NCI-H2227 treated with DMSO at 0.1 percent for 48 hours (cell line): ENCODE measurements around the gene ASAP3.

Source experiments
- DNase-seq: peaks from one replicate; lab custom pipeline; 2025; lab: John Stamatoyannopoulos, UW

Gene ASAP3

GRCh38 chr1:23423415-23424292 lies 60.3 kb downstream of the ASAP3 start:
- no peak for DNase-seq

DNA sequence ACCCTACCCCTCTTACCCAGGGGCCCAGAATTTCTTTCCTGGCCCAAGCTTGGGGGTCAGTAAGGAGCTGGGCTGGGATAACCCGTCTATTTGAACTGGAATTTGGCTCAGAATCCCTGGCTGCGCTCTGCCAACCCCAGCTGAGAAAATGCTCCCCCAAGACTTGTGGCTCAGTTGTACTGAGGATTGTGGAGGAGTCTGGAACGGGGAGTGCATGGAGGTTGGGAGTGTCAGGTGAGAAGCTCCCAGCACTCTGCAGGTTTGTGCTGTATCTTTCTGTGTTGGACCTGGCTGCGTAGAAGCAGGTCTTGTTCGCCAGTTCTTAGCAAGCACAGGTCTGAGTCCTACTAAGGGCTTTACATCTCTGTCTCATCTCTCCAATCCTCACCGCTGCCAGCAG lies 61.0 kb downstream of the ASAP3 start:
- no peak for DNase-seq

DNA sequence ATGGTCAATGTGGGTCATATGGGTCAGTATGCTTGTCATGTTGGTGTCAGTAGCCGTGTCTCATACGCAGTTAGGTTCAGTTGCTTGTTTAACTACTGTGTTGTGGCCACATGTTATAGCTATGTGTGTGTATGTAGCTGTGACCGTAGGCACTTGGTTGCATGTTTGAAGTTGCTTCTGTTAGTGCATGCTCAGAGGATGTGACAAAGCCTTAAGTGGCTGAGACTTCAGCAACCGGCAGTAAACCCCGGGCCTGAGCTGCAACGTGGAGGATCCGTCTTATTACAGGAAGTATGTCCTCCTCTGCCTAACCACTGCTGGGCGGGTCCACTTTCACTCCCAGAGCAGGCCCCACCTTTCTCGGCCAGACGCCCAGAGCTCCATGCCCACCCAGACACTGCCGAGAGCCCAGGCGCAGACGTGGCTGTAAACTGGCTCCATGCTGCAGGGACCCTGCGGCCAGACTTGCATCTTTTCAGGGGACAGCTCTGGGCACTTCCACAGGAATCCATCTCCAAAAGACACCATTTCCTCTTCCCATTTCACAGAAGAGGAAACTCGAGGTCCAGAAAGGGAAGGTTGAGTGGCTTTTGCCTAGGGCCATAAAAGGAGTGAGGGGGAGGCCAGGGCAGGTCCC lies 61.6 kb downstream of the ASAP3 start:
- peak; percentile 74 for DNase-seq

- no peak for DNase-seq
Observed at GRCh38 chr1:23421753-23422240, 62.2 kb downstream of the ASAP3 start.

GRCh38 chr1:23421343-23421742 lies 62.6 kb downstream of the ASAP3 start:
- no peak for DNase-seq

DNA sequence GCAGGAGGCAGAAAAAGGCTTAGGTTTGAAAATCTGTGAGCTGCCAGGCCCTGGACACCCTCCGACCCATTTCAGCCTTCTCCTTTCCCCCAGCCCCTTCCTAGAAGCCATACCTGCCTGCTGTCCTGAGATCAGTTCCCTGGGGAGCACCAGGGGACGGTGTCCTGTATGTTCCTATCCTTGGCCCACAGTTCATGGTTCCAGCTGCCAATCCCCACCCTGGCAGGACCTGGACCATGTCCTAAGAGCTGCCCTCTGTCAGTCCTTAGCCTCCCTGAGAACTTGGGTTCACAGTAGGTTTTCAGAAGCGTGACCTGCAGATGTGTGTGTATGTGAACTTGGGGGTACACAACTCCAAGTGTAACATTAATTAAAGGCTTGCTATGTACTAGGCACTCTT lies 63.2 kb downstream of the ASAP3 start:
- DNase-seq = no peak

GRCh38 chr1:23419180-23419579 lies 64.8 kb downstream of the ASAP3 start:
- no peak for DNase-seq

DNA sequence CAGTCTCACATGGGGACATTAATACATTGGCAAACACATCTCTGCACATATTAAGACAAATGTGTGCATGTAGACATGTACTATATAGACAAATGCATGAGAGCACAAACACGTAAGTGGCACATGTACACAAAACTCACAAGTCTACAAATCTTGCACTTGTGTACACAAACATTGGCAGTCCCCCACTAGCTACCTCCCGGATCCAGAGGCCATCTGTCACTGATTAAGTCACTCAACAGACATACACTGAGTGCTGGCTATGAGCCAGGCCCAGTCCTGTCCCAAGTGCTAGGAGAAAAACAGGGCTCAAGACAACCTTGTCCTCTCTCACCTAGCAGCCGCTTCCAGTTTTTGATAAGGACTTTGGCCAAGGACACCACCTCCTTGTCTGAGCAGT lies 66.4 kb downstream of the ASAP3 start:
- DNase-seq = no peak

DNA sequence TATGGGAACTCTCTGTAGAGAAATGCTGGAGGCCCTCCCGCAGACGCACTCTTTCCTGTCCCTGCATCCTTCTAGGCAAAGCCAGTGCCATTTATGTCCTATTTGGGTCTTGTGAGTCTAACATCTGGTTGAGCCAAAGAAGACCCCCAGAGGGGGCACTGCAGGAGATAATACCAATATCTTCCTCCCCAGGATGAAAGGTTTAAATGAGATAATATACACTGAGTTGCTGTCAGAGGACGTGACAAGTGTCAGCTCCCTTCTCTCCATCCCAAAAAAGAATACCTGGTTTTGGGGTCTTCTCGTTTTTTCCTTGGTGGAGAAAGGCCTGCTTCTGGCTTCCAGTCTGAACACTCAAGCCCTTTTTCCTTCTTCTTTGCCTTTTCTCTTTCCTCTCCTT lies 67.0 kb downstream of the ASAP3 start:
- no peak for DNase-seq

DNA sequence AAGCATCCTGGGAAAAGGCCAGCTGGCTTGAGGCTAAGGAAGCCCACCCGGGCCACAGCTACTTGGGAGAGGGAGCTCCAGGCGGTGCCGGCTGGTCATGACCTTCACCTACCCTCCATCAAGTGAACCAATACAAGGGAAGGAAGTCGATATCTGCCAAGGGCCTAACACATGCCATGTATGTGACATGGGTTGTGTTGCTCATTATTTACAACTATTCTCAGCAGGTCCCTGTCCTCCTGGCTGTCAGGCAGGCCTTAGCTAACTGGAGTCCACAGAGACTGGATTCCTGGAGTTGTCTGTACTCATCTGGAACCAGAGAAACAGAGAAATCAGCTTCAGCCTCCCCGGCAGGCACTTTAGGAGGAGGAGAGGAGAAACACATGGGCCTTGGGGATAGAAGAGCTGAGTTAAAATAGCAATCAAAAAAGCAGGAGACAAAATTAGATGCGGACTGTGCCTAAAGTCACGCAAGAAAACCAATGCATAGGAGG lies 75.1 kb downstream of the ASAP3 start:
- DNase-seq = no peak

GRCh38 chr1:23407016-23407630 lies 76.9 kb downstream of the ASAP3 start:
- DNase-seq = no peak

- no peak for DNase-seq
Observed at GRCh38 chr1:23405946-23406345, 78.0 kb downstream of the ASAP3 start.

- peak; percentile 97 for DNase-seq
Observed at GRCh38 chr1:23403735-23404486, 80.1 kb downstream of the ASAP3 start.

GRCh38 chr1:23403355-23403734 lies 80.6 kb downstream of the ASAP3 start:
- no peak for DNase-seq

DNA sequence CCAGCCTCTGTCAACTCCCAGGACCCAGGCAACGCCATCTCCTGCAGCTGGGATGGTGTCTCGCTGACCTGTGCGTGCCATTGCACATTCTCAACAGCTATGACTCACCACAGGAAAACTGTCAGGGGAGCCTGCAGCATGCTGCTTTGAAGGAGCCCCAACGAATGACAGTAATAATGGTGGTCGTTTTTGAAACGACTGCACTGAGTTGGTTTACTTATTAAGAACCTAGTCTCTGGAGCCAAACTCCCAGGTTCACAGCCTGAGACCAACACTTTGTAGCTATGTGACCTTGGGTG lies 81.0 kb downstream of the ASAP3 start:
- no peak for DNase-seq

GRCh38 chr1:23402286-23403037 lies 81.5 kb downstream of the ASAP3 start:
- DNase-seq = no peak

- no peak for DNase-seq
Observed at GRCh38 chr1:23401313-23401712, 82.7 kb downstream of the ASAP3 start.

GRCh38 chr1:23400324-23401114 lies 83.5 kb downstream of the ASAP3 start:
- DNase-seq = no peak

- no peak for DNase-seq
Observed at GRCh38 chr1:23399229-23399628, 84.8 kb downstream of the ASAP3 start.

- no peak for DNase-seq
Observed at GRCh38 chr1:23397908-23398307, 86.1 kb downstream of the ASAP3 start.

GRCh38 chr1:23396380-23396779 lies 87.6 kb downstream of the ASAP3 start:
- DNase-seq = no peak
